GM10266 (cell line): Measurements from ENCODE around the gene CCDC186.

Experiments
- DNase-seq: peaks from one replicate; pipeline ENCODE4 v3.0.0; 2012; ENCODE audit errors: extremely low spot score
- TF ChIP-seq, protein P1 (sequence below): IDR thresholded peaks from 2 replicates; pipeline ENCODE4 v1.5.1; 2012; ENCODE audit warnings: mild to moderate bottlenecking, low read depth; ENCODE audit not compliant: control insufficient read depth, insufficient read depth; ENCODE audit errors: missing control alignments

The CCDC186 gene

DNA sequence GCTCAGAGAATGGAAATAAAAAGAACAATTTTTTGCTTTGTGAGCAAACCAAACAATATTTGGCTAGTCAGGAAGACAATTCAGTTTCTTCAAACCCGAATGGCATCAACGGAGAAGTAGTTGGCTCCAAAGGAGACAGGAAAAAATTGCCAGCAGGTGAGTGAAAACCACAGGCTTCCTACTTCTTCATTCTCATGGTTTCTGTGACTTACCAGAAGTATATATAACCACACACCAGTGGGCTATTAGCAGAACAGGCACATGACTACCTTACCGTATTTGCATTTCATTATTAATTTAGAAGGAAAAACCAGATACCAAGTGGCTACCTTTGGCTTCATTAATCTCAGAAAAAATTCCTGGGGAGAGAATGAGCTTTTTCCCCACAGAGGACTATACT, 14.0 kb upstream of the CCDC186 start:
- no peak for DNase-seq
- TF ChIP-seq, protein P1, sequence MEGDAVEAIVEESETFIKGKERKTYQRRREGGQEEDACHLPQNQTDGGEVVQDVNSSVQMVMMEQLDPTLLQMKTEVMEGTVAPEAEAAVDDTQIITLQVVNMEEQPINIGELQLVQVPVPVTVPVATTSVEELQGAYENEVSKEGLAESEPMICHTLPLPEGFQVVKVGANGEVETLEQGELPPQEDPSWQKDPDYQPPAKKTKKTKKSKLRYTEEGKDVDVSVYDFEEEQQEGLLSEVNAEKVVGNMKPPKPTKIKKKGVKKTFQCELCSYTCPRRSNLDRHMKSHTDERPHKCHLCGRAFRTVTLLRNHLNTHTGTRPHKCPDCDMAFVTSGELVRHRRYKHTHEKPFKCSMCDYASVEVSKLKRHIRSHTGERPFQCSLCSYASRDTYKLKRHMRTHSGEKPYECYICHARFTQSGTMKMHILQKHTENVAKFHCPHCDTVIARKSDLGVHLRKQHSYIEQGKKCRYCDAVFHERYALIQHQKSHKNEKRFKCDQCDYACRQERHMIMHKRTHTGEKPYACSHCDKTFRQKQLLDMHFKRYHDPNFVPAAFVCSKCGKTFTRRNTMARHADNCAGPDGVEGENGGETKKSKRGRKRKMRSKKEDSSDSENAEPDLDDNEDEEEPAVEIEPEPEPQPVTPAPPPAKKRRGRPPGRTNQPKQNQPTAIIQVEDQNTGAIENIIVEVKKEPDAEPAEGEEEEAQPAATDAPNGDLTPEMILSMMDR = no peak

DNA sequence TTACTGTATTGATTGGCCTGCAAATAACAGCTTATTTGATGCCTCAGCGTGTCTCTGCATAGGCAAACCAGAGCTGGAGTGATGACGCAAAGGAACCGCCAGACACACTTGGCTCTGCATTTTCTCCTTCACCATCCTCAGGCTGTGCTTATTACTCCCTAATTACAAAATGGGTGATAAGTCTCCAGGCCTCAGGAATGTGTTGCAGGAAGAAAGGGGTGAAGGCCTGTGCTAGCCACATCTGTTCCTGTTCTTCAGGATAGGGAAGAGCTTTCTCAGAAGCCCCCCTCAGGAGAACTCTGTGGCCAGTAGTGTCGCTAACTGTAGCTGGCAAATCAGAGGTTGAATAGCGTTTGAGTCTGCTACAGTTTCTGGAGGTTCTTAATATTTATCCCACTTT, 10.3 kb upstream of the CCDC186 start:
- TF ChIP-seq, protein P1 = no peak
- no peak for DNase-seq

DNA sequence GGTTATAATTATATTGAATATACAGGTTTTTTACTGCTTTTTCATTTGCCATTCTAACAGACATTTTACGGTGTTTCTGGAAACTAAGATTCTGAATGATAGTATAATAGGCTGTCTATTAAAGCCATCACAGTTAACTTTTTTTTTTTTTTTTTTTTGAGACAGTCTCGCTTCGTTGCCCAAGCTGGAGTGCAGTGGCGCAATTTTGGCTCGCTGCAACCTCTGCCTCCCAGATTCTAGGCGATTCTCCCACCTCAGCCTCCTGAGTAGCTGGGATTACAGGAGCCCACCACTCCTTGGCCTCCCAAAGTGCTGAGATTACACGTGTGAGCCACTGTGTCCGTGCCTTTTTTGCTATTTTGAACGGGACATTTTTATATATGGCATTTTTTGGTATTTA, 9.6 kb upstream of the CCDC186 start:
- TF ChIP-seq, protein P1 = no peak
- DNase-seq = no peak

DNA sequence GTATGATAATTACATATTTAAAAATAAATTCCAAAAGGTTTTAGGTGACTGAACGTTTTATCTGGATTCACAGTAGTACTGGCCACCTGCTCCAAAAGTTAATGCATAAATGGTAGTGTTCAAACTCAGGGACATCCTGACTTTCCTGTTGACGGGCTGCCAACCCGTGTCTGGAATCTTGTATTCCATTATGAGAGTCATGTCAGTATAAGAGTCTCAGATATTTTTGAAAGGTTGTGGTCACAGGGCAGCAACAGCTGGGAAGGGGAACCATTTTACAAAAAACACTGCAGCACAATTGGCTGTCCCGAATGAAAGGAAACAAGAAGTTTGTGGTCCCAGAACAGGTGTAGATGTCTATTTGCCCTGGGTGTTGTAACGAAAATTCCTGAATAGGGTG, 8.0 kb upstream of the CCDC186 start:
- TF ChIP-seq, protein P1 = no peak
- DNase-seq = no peak

DNA sequence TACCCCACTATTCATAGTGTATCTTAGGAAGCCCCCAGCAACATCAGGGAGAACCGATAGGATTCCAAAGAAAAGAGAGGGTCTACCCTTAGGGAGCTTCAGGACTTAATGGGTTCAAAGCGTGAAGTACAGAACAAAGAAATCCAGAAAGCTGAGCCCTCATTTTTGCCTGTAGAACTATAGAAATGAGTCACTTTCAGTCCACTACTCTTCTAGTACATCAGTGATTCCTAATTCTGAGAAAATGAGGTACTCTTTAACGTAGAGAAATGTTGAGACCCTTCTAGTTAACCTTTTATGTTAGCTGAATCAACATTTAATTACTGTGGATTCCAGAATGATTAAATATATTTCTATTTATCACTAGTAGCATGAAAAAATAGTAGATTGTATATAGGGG, 6.9 kb upstream of the CCDC186 start:
- no peak for DNase-seq
- TF ChIP-seq, protein P1 = no peak

DNA sequence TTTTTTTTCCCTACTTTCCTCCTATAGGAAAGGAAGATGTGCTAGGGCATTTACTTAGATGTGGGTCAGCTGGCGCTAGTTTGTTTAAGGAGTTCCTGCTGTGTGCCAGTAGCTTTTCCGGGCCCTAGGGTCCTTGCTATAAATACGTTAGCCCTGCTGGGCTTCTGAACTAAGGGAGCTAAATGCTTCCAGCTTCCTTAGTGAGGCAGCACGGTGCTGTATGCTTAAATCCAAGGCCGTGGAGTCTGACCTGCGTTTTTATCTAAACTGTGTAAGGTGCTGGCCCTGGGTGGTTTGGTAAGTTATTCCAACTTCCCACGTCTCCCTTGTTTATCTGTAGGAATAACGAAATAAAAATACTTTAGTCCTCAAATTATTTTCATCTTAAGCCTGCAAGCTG, 5.7 kb upstream of the CCDC186 start:
- TF ChIP-seq, protein P1 = no peak
- DNase-seq = no peak

DNA sequence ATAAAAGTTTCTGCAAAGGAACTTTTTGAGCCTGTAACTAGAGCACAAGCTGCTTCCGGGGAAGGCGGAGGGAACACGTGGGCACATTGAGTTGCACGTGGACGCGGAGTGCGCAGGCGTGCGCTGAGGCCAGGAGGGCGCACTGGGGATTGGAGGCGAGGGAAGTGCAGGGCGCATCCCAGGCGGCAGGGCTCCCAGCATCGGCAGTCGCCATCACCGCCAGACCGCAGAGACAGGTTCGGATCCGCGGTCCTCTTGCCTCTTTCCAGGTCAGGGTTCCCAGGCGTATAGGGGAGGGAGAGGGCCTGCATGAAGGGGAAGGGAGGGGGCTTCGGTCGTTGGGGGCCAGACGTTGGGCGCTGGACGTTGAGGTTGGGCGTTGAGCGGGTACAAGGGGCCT, 5.1 kb upstream of the CCDC186 start, which contains the start of gene TDRD1:
TSS of gene TDRD1 (plus strand) at position 206 of the 400 bp plus-strand sequence. CDS start 8,479 bp downstream, outside the sequence.
- DNase-seq = no peak
- TF ChIP-seq, protein P1 = no peak
